Purkinje cell (primary cell): ENCODE measurements around the gene UBE2G1. TPM values are rescaled to one million over a fixed set of nuclear protein-coding genes. Genes with fewer than 3 reads are reported as not detected.

Source experiments
- polyA plus RNA-seq: library from polyadenylated mRNA; unstranded; fragments of >200 nt; fragmentation: Nextera tagmentation; gene quantifications from 2 replicates; pipeline ENCODE4 v1.2.1, GENCODE V29; 2014

UBE2G1 gene
- polyA plus RNA-seq: 67.9 and 89.7 TPM in 2 replicates

GRCh38 chr17:4366327-4367063 is at the start of gene UBE2G1:
Gene UBE2G1 (minus strand): TSS chr17:4366675. CDS start chr17:4366316, 359 bp downstream.

GRCh38 chr17:4263282-4264215 is 102.9 kb downstream of the UBE2G1 start, which contains the start of gene ANKFY1:
Gene ANKFY1 (minus strand): TSS chr17:4263979. CDS start chr17:4263941, 38 bp downstream.

Other genes with a start within 250 kb of the UBE2G1 start
- 1.2 and 5.6 TPM in 2 replicates for gene ZZEF1, start 223.6 kb downstream of the UBE2G1 start, polyA plus RNA-seq
- gene CYB5D2, start 223.5 kb downstream of the UBE2G1 start, polyA plus RNA-seq: 20.4 and 23.5 TPM in 2 replicates
- 7.1 and 13.1 TPM in 2 replicates for gene ANKFY1, start 102.7 kb downstream of the UBE2G1 start, polyA plus RNA-seq
- not detected in 2 replicates for gene SPNS3, start 67.3 kb upstream of the UBE2G1 start, polyA plus RNA-seq
- 5.8 and 10.9 TPM in 2 replicates for gene SPNS2, start 132.2 kb upstream of the UBE2G1 start, polyA plus RNA-seq
- gene MYBBP1A, start 188.7 kb upstream of the UBE2G1 start, polyA plus RNA-seq: 5.6 and 5.9 TPM in 2 replicates
- not detected in 2 replicates for gene GGT6, start 193.9 kb upstream of the UBE2G1 start, polyA plus RNA-seq
- 0.12 TPM in 1 of 2 replicates, not detected in the other for gene SMTNL2, start 217.9 kb upstream of the UBE2G1 start, polyA plus RNA-seq